Measurements from ENCODE around the gene TMEM217.

TMEM217 gene

GRCh38 chr6:37279366-37280134 lies 21.6 kb upstream of the TMEM217 start:
- DNase-seq, result no peak

- DNase-seq, result no peak
These were observed 19.1 kb upstream of the TMEM217 start for GRCh38 chr6:37277001-37277409.

- no peak for DNase-seq
These were observed 17.4 kb upstream of the TMEM217 start for GRCh38 chr6:37275350-37275749.

GRCh38 chr6:37273690-37274089 lies 15.7 kb upstream of the TMEM217 start:
- DNase-seq, result no peak

- DNase-seq, result no peak
These were observed 15.1 kb upstream of the TMEM217 start for GRCh38 chr6:37272834-37273566.

GRCh38 chr6:37269105-37269504 lies 11.2 kb upstream of the TMEM217 start:
- DNase-seq, result no peak

- DNase-seq, result no peak
These were observed 7.9 kb upstream of the TMEM217 start for GRCh38 chr6:37265860-37266259.

GRCh38 chr6:37265001-37265400 lies 7.1 kb upstream of the TMEM217 start:
- no peak for DNase-seq

GRCh38 chr6:37262446-37263026 lies 4.6 kb upstream of the TMEM217 start:
- no peak for DNase-seq

- no peak for DNase-seq
These were observed 3.3 kb upstream of the TMEM217 start for GRCh38 chr6:37261198-37261597.

- DNase-seq, result no peak
These were observed 2.5 kb upstream of the TMEM217 start for GRCh38 chr6:37260444-37260843.

- DNase-seq, result no peak
These were observed 2.1 kb upstream of the TMEM217 start for GRCh38 chr6:37260040-37260439.

GRCh38 chr6:37259191-37259590 lies 1.2 kb upstream of the TMEM217 start:
- DNase-seq, result no peak

GRCh38 chr6:37258405-37259105 lies 611 bp upstream of the TMEM217 start:
- no peak for DNase-seq

- no peak for DNase-seq
These were observed 667 bp downstream of the TMEM217 start for GRCh38 chr6:37257320-37257633.

GRCh38 chr6:37256692-37257319 lies 1.1 kb downstream of the TMEM217 start:
- no peak for DNase-seq

GRCh38 chr6:37254881-37255280 lies 3.1 kb downstream of the TMEM217 start:
- DNase-seq, result no peak

- no peak for DNase-seq
These were observed 4.4 kb downstream of the TMEM217 start for GRCh38 chr6:37253486-37254007.

- DNase-seq, result no peak
These were observed 6.6 kb downstream of the TMEM217 start for GRCh38 chr6:37251211-37251780.

GRCh38 chr6:37244430-37245310 lies 13.3 kb downstream of the TMEM217 start:
- peak; percentile 87 for DNase-seq

- DNase-seq, result no peak
These were observed 14.1 kb downstream of the TMEM217 start for GRCh38 chr6:37243816-37244370.
